Epithelial cell of prostate (primary cell): ENCODE measurements around the gene HTR4.

ENCODE experiments used
- DNase-seq: peaks from one replicate; pipeline ENCODE4 v3.0.0-alpha.2; 2011; ENCODE audit warnings: low read depth, low spot score
- H3K27ac ChIP-seq: fragments of 450-650 bp; 2 replicates; pipeline ENCODE4 v1.5.1; 2017; ENCODE audit warnings: mild to moderate bottlenecking

HTR4 gene

GRCh38 chr5:148446611-148447010 lies 207.7 kb downstream of the HTR4 start:
- no peak overlapping the region for H3K27ac ChIP-seq
- DNase-seq: no peak

DNA sequence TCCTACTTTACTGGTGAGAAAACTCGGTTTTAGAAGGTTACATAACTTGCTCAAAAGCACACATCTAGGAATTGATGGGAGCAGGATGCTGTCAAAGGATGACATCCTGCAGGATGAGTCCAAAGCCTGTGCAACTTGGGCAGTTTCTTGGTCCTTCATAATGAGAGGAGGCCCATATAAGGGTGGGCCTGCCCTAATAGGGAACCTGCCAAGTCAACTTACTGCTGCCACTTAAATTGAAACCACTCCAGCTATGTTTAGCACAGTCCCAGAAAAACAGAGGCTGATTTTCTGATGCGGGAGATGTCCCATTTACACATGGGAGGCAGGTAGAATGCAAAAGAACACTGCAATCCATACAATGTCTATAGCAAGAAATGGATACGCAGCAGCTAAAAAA lies 208.7 kb downstream of the HTR4 start:
- no peak overlapping the region for H3K27ac ChIP-seq
- no peak for DNase-seq

GRCh38 chr5:148443998-148444397 lies 210.3 kb downstream of the HTR4 start:
- no peak for DNase-seq
- H3K27ac ChIP-seq: no peak overlapping the region

GRCh38 chr5:148443241-148443640 lies 211.1 kb downstream of the HTR4 start:
- DNase-seq: no peak
- H3K27ac ChIP-seq: no peak overlapping the region

DNA sequence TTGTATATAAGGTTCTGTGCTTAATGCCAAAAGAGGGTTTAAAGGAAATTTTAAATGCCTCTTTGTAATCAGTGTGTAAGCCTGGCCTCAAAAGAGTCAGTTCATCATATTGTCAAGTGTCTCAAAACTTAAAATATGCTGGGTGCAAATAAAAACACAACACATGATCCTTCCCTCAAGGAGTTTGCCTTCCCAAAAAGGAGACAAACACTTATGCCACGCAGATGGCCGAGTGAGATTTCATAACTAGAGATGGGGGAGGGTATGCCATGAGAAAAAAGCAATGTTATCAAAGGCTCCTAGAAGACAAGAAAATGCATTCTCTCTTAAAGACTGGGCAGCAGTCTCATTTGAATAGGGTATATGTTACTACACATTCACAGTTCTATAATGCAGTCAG lies 215.4 kb downstream of the HTR4 start:
- H3K27ac ChIP-seq: no peak overlapping the region

GRCh38 chr5:148437249-148437648 lies 217.1 kb downstream of the HTR4 start:
- no peak overlapping the region for H3K27ac ChIP-seq
- no peak for DNase-seq

More for the DNA sequence above, 215.4 kb downstream of the HTR4 start:
- no peak for DNase-seq

- no peak for DNase-seq
- H3K27ac ChIP-seq: no peak overlapping the region
Observed at GRCh38 chr5:148436029-148436428, 218.3 kb downstream of the HTR4 start.

- DNase-seq: no peak
- no peak overlapping the region for H3K27ac ChIP-seq
Observed at GRCh38 chr5:148433826-148434225, 220.5 kb downstream of the HTR4 start.
